ENCODE data around the gene SLC35G3. TPM values are rescaled to one million over a fixed set of nuclear protein-coding genes. Genes with fewer than 3 reads are reported as not detected.
"Not testable (repeated sequence)": the region's sequence is repeated elsewhere in the genome, so short reads cannot be mapped to it uniquely, and the experiment has no call there.

Gene SLC35G3
- total RNA-seq, 4 donors from 2014 or later: not detected

DNA sequence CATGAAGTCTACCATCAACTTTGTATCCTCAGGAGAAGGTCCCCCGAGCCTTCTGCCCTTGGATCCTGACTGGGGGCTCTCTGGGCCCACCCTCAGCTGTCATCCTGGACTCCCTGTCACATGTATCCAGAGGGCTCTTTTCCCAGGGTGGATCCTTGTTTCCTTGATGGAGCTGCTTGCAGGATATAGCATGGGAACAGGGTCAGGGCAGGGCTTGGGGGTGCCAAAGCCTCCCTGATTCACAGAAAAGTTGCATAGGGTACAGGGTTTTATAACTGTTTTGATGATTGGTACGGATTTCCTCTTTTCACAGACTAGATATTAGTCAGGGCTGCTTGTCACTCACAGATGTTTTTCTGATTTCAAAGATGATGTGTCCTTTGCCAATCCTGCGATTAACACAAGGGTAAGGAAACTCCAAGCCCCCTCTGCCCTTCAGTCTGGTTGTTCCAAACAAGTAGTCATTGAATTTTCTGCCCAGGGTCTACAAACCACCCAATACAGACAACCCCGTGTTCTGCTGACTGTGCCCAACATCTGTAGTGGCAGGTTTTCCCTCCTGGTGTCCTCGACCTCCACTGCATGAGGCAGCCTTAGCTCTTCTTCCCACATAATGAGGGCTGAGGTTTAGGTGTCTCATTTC lies 20.6 kb upstream of the SLC35G3 start:
- ATAC-seq: no peak

DNA sequence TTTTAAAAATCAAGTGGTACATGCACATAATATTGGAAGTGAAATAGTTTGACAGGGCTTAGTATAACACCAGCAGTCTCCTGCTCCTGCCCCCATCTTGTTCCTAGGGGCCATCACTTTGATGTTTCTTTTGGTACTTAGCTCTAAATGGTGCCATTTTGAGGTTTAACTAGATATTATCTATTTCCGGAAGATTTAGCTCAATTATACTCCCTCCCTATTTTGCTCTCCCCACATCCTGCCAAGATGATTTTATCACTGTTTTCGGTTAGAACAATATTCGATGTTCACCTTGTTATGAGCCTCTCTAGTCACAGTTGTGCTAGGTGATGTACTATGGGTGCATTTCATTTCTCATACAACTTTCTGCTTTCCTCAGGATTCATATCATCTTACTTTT lies 20.0 kb upstream of the SLC35G3 start:
- Histone ChIP-seq H3K4me1 (peaks cover 0 to 4% of the 10 kb centered on the region in 2 donors), H3K27ac (peak overlapping the region in 2 of 4 donors; percentile 0 to 53), H3K27me3 (no peaks in the 10 kb centered on the region), H3K36me3 (no peaks in the 10 kb centered on the region), H3K9me3 (no peaks in the 10 kb centered on the region), H3K4me3 (no peak overlapping the region)
- no peak for DNase-seq
- TF ChIP-seq POLR2A (IDR thresholded peaks at IDR 0.05): no peak
- TF ChIP-seq, protein P1, sequence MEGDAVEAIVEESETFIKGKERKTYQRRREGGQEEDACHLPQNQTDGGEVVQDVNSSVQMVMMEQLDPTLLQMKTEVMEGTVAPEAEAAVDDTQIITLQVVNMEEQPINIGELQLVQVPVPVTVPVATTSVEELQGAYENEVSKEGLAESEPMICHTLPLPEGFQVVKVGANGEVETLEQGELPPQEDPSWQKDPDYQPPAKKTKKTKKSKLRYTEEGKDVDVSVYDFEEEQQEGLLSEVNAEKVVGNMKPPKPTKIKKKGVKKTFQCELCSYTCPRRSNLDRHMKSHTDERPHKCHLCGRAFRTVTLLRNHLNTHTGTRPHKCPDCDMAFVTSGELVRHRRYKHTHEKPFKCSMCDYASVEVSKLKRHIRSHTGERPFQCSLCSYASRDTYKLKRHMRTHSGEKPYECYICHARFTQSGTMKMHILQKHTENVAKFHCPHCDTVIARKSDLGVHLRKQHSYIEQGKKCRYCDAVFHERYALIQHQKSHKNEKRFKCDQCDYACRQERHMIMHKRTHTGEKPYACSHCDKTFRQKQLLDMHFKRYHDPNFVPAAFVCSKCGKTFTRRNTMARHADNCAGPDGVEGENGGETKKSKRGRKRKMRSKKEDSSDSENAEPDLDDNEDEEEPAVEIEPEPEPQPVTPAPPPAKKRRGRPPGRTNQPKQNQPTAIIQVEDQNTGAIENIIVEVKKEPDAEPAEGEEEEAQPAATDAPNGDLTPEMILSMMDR (IDR thresholded peaks at IDR 0.05 in 4 of 5, conservative IDR thresholded peaks at IDR 0.05 in 1 of 5): no peak
- in situ Hi-C loops (cut with MboI; ENCODE audit: low sequenced_read_pairs in 4 of 4): no loop called here
- ATAC-seq: no peak
- intact Hi-C loops (cut with DNase I; ENCODE audit: low total_unique reads): no loop called here

More for the DNA sequence above, 20.6 kb upstream of the SLC35G3 start:
- Histone ChIP-seq H3K27ac (peak overlapping the region in 1 of 4 donors; percentile 41), H3K27me3 (no peaks in the 10 kb centered on the region), H3K36me3 (no peaks in the 10 kb centered on the region), H3K4me1 (peaks cover 0 to 7% of the 10 kb centered on the region in 2 donors), H3K9me3 (no peaks in the 10 kb centered on the region), H3K4me3 (no peak overlapping the region)
- DNase-seq: no peak
- intact Hi-C loops (cut with DNase I; ENCODE audit: low total_unique reads): no loop called here
- TF ChIP-seq, protein P1 (IDR thresholded peaks at IDR 0.05 in 4 of 5, conservative IDR thresholded peaks at IDR 0.05 in 1 of 5): no peak
- no peak for TF ChIP-seq POLR2A (IDR thresholded peaks at IDR 0.05)
- in situ Hi-C loops (cut with MboI; ENCODE audit: low sequenced_read_pairs in 4 of 4): no loop called here

DNA sequence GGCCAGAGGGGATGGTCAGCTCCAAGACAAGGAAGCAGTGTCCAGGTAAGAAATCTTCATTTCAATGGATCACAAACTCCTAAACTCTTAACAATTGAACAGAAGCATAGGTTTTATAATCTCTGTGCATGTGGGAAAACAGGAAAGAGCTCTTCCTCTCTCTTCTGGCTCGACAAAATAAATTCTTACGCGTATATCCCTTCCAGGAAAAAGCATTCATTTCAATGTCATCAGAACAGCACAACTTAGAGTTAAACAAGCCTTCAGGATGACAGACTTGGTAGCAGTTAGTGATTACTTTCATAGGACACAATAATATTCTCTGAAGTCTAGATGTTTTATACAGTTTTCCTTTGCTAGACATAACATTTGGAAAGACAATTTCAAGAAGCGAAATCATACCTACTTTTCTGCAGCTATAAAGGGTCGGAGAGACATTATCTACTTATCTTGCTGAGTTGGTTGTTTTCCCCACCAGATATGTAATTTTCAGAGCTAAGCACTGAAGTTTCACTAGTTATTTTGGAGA lies 19.3 kb upstream of the SLC35G3 start:
- ATAC-seq: no peak
- peaks cover 0 to 3% of the 10 kb centered on the region in 2 donors for H3K4me1 ChIP-seq

DNA sequence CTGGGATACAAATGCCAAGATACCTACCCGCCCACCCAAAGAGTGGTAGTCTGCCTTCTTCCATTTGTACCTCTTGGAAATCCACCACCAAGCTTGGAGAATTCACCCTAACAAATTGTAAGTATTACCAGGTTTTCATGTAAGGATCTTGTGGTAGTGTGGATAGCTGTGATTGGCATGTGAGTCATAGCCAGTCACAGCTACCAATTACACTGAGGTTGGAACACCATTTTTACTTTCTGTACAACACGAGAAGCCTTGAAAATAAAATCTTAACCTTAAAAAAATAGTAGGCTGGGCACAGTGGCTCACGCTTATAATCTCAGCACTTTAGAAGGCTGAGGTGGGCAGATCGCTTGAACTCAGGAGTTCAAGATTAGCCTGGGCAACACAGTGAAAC lies 18.5 kb upstream of the SLC35G3 start:
- no peak overlapping the region for H3K4me3 ChIP-seq
- H3K36me3 ChIP-seq: no peaks in the 10 kb centered on the region
- ATAC-seq (no peak), DNase-seq (no peak)
- intact Hi-C loops (cut with DNase I; ENCODE audit: low total_unique reads) (no loop called here), in situ Hi-C loops (cut with MboI; ENCODE audit: low sequenced_read_pairs in 4 of 4) (no loop called here)
- H3K27me3 ChIP-seq: no peaks in the 10 kb centered on the region
- TF ChIP-seq POLR2A (IDR thresholded peaks at IDR 0.05): no peak
- no peaks in the 10 kb centered on the region for H3K4me1 ChIP-seq
- H3K9me3 ChIP-seq: no peaks in the 10 kb centered on the region
- peak overlapping the region in 2 of 4 donors; percentile 40 to 53 for H3K27ac ChIP-seq

More for the DNA sequence above, 19.3 kb upstream of the SLC35G3 start:
- H3K9me3 ChIP-seq: no peaks in the 10 kb centered on the region
- DNase-seq: no peak
- TF ChIP-seq POLR2A (IDR thresholded peaks at IDR 0.05): no peak
- TF ChIP-seq, protein P1 (IDR thresholded peaks at IDR 0.05 in 4 of 5, conservative IDR thresholded peaks at IDR 0.05 in 1 of 5): no peak
- peak overlapping the region in 3 of 4 donors; percentile 31 to 53 (median 40) for H3K27ac ChIP-seq
- no peak overlapping the region for H3K4me3 ChIP-seq
- H3K36me3 ChIP-seq: no peaks in the 10 kb centered on the region
- no peaks in the 10 kb centered on the region for H3K27me3 ChIP-seq
- in situ Hi-C loops (cut with MboI; ENCODE audit: low sequenced_read_pairs in 4 of 4): no loop called here
- intact Hi-C loops (cut with DNase I; ENCODE audit: low total_unique reads): no loop called here

DNA sequence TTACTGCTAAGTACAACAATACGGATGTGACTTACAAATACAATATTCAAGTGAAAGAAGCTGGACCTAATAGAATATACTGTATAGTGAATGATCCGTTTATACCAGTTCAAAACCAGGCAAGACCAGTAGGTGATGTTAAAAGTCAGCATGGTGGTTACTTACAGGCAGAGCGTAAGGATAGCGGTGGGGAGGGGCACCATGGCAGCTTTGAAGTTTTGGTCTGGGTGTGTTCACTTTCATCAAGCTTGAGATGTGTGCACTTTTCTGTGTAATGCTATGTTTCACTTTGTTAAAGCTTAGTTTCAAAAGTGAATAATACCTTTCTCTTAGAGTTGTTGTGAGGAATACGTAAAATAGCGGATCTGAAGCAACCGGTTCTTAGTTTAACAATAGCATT lies 16.5 kb upstream of the SLC35G3 start:
- in situ Hi-C loops (cut with MboI; ENCODE audit: low sequenced_read_pairs in 4 of 4) (no loop called here), intact Hi-C loops (cut with DNase I; ENCODE audit: low total_unique reads) (no loop called here)
- no peak for TF ChIP-seq POLR2A (IDR thresholded peaks at IDR 0.05)
- TF ChIP-seq, protein P1 (IDR thresholded peaks at IDR 0.05 in 4 of 5, conservative IDR thresholded peaks at IDR 0.05 in 1 of 5): no peak
- DNase-seq (no peak), ATAC-seq (no peak)
- no peaks in the 10 kb centered on the region for H3K4me1 ChIP-seq
- no peaks in the 10 kb centered on the region for H3K9me3 ChIP-seq
- no peaks in the 10 kb centered on the region for H3K36me3 ChIP-seq
- H3K27ac ChIP-seq: no peak overlapping the region
- H3K4me3 ChIP-seq: no peak overlapping the region
- no peaks in the 10 kb centered on the region for H3K27me3 ChIP-seq

DNA sequence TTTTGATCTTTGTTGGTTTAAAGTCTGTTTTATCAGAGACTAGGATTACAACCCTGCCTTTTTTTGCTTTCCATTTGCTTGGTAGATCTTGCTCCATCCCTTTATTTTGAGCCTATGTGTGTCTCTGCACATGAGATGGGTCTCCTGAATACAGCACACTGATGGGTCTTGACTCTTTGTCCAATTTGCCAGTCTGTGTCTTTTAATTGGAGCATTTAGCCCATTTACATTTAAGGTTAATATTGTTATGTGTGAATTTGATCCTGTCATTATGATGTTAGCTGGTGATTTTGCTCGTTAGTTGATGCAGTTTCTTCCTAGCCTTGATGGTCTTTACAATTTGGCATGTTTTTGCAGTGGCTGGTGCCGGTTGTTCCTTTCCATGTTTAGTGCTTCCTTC lies 8.4 kb upstream of the SLC35G3 start:
- in situ Hi-C loops (cut with MboI; ENCODE audit: low sequenced_read_pairs in 4 of 4); H3K36me3 ChIP-seq; intact Hi-C loops (cut with DNase I; ENCODE audit: low total_unique reads); ATAC-seq; H3K27me3 ChIP-seq; H3K9me3 ChIP-seq; H3K4me1 ChIP-seq; DNase-seq; H3K27ac ChIP-seq; H3K4me3 ChIP-seq: not testable (repeated sequence)

DNA sequence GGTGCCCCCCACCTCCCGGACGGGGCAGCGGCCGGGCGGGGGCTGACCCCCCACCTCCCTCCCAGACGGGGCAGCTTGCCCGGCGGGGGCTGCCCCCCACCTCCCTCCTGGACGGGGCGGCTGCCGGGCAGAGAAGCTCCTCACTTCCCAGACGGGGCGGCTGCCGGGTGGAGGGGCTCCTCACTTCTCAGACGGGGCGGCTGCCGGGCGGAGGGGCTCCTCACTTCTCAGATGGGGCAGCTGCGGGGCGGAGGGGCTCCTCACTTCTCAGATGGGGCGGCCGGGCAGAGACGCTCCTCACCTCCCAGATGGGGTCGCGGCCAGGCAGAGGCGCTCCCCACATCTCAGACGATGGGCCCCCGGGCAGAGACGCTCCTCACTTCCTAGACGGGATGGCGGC lies 869 bp upstream of the SLC35G3 start:
- intact Hi-C loops (cut with DNase I; ENCODE audit: low total_unique reads); in situ Hi-C loops (cut with MboI; ENCODE audit: low sequenced_read_pairs in 4 of 4): not testable (repeated sequence)

More for the DNA sequence above, 869 bp upstream of the SLC35G3 start:
- H3K4me3 ChIP-seq, H3K4me1 ChIP-seq, DNase-seq, ATAC-seq, H3K9me3 ChIP-seq, H3K36me3 ChIP-seq, H3K27ac ChIP-seq, H3K27me3 ChIP-seq: not testable (repeated sequence)
